SK-N-MC (cell line): ENCODE results near the gene SLC6A19.

ENCODE experiments used
- DNase-seq: peaks from one replicate; pipeline ENCODE4 v3.0.0-alpha.2; 2011; ENCODE audit warnings: low read depth, low spot score
- H3K27ac ChIP-seq: fragments of 200-600 bp; sonication (generic); 2 replicates; pipeline ENCODE4 v1.5.1; 2016; ENCODE audit warnings: mixed run types
- H3K36me3 ChIP-seq: fragments of 200-600 bp; sonication (generic); 2 replicates; pipeline ENCODE4 v1.6.1; 2017; ENCODE audit warnings: antibody characterized with exemption, low read length, mixed read lengths; ENCODE audit not compliant: insufficient read depth
- H3K4me3 ChIP-seq: fragments of 200-600 bp; sonication (generic); 2 replicates; pipeline ENCODE4 v1.5.1; 2016
- H3K9ac ChIP-seq: fragments of 200-600 bp; sonication (generic); 2 replicates; pipeline ENCODE4 v1.8.0; 2017; ENCODE audit warnings: mixed run types, mixed read lengths; ENCODE audit not compliant: insufficient read length
- H3K9me3 ChIP-seq: fragments of 200-600 bp; sonication (generic); 2 replicates; pipeline ENCODE4 v1.6.1; 2017; ENCODE audit warnings: low read depth, mild to moderate bottlenecking, antibody characterized with exemption, low read length, moderate library complexity, mixed read lengths
- EZH2 ChIP-seq: fragments of 200-600 bp; sonication (generic); IDR thresholded peaks from one replicate; pipeline ENCODE4 v1.6.1; 2017; ENCODE audit warnings: antibody characterized with exemption
- FOXP2 ChIP-seq: optimal IDR thresholded peaks from 2 replicates; pipeline ENCODE3; 2011; ENCODE audit warnings: mild to moderate bottlenecking, moderate library complexity; ENCODE audit not compliant: insufficient read depth; ENCODE audit errors: extremely low read length, control extremely low read depth
- POLR2AphosphoS5 ChIP-seq: IDR thresholded peaks from 2 replicates; pipeline ENCODE4 v1.6.1; 2012; ENCODE audit warnings: mild to moderate bottlenecking, low read depth, low read length, borderline replicate concordance

Gene SLC6A19

DNA sequence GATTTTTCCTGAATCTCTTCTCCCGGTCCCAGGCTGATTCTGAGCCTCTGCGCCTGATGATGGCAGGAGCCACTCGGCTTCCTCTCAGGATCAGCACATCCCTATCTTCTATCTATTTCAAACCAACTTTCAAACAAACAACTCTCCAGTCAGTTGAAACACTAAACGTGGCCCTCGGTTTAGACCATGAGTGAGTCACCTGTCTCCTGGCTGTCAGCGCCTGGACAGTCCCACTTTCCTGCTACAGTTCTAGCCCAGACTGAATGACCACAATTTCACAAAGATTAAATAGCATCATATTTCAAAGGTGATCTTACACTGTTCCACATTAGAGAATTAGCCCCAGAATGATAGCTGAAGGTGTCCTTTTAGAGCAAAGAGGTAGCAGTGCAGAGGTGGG lies 6.2 kb downstream of the SLC6A19 start:
- no peak overlapping the region for H3K9ac ChIP-seq
- H3K9me3 ChIP-seq = no peaks in the 10 kb centered on the region
- TF ChIP-seq EZH2 (no peak), POLR2AphosphoS5 (no peak), FOXP2 (no peak)
- no peak overlapping the region for H3K27ac ChIP-seq
- H3K36me3 ChIP-seq = no peaks in the 10 kb centered on the region
- no peak overlapping the region for H3K4me3 ChIP-seq
- no peak for DNase-seq

DNA sequence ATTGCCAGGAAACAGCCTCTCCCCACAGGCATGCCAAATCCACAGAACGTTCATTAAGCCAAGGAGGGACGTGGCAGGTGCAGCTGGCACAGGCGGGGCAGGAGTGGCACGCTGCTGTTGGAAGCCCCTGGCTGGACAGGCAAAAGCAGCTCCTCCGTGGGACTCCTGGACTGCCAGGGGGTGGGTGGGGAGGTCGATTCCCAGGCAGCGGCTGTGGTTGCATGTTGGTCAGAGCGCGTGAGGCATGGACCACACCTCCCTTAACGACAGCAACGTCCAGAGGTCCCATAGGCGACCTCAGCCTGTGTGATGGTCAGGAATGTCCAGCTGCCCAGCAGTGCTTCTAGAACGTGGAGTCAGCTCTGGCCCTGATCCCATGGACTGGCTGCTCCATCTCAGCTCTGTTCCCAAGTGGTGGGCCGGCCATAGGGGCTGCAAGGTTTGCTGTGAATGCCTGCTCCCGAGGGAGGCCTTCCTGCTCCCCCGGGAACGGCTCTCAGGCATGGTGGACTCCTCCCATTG lies 6.9 kb downstream of the SLC6A19 start:
- Histone ChIP-seq H3K36me3 (no peaks in the 10 kb centered on the region), H3K27ac (no peak overlapping the region), H3K9ac (no peak overlapping the region), H3K4me3 (no peak overlapping the region), H3K9me3 (no peaks in the 10 kb centered on the region)
- no peak for DNase-seq
- TF ChIP-seq FOXP2 (no peak), POLR2AphosphoS5 (no peak), EZH2 (no peak)

GRCh38 chr5:1208743-1209488 lies 7.5 kb downstream of the SLC6A19 start:
- Histone ChIP-seq H3K36me3 (no peaks in the 10 kb centered on the region), H3K4me3 (no peak overlapping the region), H3K9me3 (no peaks in the 10 kb centered on the region), H3K27ac (no peak overlapping the region), H3K9ac (no peak overlapping the region)
- no peak for DNase-seq
- TF ChIP-seq EZH2 (no peak), FOXP2 (no peak), POLR2AphosphoS5 (no peak)

GRCh38 chr5:1209489-1209852 lies 8.1 kb downstream of the SLC6A19 start:
- TF ChIP-seq EZH2 (no peak), FOXP2 (no peak), POLR2AphosphoS5 (no peak)
- no peaks in the 10 kb centered on the region for H3K9me3 ChIP-seq
- no peak overlapping the region for H3K9ac ChIP-seq
- no peak overlapping the region for H3K4me3 ChIP-seq
- DNase-seq = no peak
- H3K27ac ChIP-seq = no peak overlapping the region
- H3K36me3 ChIP-seq = no peaks in the 10 kb centered on the region

DNA sequence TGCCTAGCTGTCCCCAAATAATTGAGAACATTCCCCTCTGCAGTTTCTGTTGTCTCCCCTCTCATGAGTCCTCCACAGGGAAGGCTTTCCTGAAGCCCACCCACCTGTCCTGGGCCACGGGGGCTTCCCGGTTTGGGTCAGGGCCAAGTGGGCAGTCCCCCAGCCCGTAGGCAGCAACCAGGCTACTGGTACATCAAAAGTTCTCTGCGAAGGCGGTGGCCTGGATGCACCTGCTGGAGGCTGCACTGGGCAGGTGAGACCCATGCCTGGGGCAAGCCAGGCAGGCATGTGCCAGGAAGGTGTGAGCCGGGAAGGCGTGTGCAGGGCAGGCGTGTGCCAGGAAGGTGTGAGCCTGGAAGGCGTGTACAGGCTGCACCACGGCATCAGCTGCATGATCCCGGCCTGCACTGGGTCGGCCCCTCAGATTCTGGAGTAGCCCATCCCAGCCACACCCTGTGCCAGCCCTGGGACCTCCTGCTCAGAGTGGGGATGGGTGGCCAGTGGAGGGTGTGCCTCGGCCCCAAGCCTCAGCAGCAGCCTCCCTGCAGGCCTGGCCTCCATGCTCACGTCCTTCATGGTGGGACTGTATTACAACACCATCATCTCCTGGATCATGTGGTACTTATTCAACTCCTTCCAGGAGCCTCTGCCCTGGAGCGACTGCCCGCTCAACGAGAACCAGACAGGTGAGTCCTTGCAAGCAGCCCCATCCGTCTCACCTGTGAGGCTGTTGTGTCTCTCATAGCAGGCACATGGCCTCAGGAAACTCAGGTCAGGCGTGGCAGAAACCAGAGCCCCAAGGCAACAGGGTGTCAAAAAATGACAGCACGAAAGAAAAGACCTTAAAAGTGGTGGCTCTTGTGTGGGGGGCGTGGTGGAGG lies 8.7 kb downstream of the SLC6A19 start:
- no peak for DNase-seq
- TF ChIP-seq FOXP2 = no peak
- no peak overlapping the region for H3K4me3 ChIP-seq
- no peaks in the 10 kb centered on the region for H3K36me3 ChIP-seq
- no peak overlapping the region for H3K27ac ChIP-seq
- H3K9ac ChIP-seq = no peak overlapping the region
- no peaks in the 10 kb centered on the region for H3K9me3 ChIP-seq

DNA sequence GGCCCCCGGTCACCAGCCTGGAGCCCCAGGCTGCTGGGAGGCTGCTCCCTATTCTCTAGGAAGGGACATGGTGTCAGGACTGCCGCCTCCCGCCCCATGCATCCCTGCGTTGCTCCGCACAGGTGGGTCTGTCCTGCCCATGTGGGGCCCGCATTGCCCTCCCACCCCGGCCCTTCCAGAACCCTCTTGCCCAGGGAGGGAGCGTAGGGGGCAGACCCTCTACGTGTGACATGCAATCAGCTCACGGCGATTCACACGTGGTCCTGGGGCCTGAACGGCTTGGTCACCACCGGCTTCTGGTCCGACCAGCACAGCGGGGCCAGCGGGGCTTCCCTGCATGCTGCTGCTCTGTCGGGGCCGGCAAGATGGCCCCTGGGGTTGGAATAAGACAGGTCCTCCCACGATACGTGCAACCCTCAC lies 9.4 kb downstream of the SLC6A19 start:
- Histone ChIP-seq H3K4me3 (no peak overlapping the region), H3K27ac (no peak overlapping the region), H3K36me3 (no peaks in the 10 kb centered on the region), H3K9ac (no peak overlapping the region), H3K9me3 (no peaks in the 10 kb centered on the region)
- DNase-seq = no peak
- TF ChIP-seq FOXP2 (no peak), EZH2 (no peak), POLR2AphosphoS5 (no peak)

DNA sequence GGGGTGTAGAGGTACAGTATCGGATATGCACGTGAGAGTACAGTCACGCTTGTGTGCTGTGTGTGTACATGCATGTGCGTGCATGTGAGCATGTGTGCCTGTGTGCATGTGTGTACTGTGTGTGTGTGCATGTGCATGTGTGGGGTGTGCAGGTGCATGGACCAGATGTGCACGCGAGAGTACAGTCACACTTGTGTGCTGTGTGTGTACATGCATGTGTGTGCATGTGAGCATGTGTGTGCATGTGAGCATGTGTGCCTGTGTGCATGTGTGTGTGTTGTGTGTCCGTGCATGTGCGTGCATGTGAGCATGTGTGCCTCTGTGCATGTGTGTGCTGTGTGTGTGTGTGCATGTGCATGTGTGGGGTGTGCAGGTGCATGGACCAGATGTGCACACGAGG lies 10.3 kb downstream of the SLC6A19 start:
- Histone ChIP-seq H3K9me3 (no peaks in the 10 kb centered on the region), H3K27ac (no peak overlapping the region), H3K36me3 (no peaks in the 10 kb centered on the region), H3K4me3 (no peak overlapping the region), H3K9ac (no peak overlapping the region)
- TF ChIP-seq FOXP2 (no peak), EZH2 (no peak), POLR2AphosphoS5 (no peak)
- DNase-seq = no peak

GRCh38 chr5:1212271-1212670 lies 10.9 kb downstream of the SLC6A19 start:
- no peaks in the 10 kb centered on the region for H3K36me3 ChIP-seq
- TF ChIP-seq FOXP2 (no peak), EZH2 (no peak), POLR2AphosphoS5 (no peak)
- H3K4me3 ChIP-seq = no peak overlapping the region
- H3K27ac ChIP-seq = no peak overlapping the region
- no peak overlapping the region for H3K9ac ChIP-seq
- no peaks in the 10 kb centered on the region for H3K9me3 ChIP-seq
- no peak for DNase-seq

DNA sequence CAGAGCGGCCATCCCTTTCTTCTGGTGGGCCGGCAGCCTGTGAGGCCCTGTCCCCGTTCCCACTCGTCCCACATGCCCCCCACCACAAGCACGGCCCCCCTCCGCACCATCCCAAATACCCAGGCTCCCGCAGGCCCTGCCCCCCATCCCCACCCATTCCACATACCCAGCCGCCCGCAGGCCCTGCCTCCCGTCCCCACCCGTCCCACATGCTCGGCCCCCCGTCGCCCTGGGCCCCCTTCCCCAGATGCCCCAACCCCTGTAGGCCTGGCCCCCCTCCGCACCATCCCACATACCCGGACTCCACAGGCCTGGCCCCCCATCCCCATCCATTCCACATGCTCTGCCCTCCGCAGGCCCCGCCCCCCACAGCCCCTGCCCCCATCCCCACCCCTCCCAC lies 11.5 kb downstream of the SLC6A19 start:
- DNase-seq = no peak
- H3K4me3 ChIP-seq = no peak overlapping the region
- H3K36me3 ChIP-seq = no peaks in the 10 kb centered on the region
- H3K9me3 ChIP-seq = no peaks in the 10 kb centered on the region
- no peak overlapping the region for H3K27ac ChIP-seq
- no peak overlapping the region for H3K9ac ChIP-seq
- TF ChIP-seq POLR2AphosphoS5 = no peak
- no peak for TF ChIP-seq FOXP2
- no peak for TF ChIP-seq EZH2
